Ishikawa (cell line): ENCODE data around the gene SLC25A44.

Source experiments
- CEBPB ChIP-seq: IDR thresholded peaks from 2 replicates; pipeline ENCODE4 v1.6.1; 2012
- CREB1 ChIP-seq: IDR thresholded peaks from 2 replicates; pipeline ENCODE4 v1.6.1; 2012; ENCODE audit warnings: low read depth
- EGR1 ChIP-seq: IDR thresholded peaks from 2 replicates; pipeline ENCODE4 v1.6.1; 2012
- EP300 ChIP-seq: IDR thresholded peaks from 2 replicates; pipeline ENCODE4 v1.6.1; 2012; ENCODE audit warnings: borderline replicate concordance
- FOXM1 ChIP-seq: IDR thresholded peaks from 2 replicates; pipeline ENCODE4 v1.6.1; 2012; ENCODE audit warnings: low read depth, borderline replicate concordance
- MAX ChIP-seq: IDR thresholded peaks from 2 replicates; pipeline ENCODE4 v1.6.1; 2012
- NFIC ChIP-seq: IDR thresholded peaks from 2 replicates; pipeline ENCODE4 v1.6.1; 2012
- RAD21 ChIP-seq: IDR thresholded peaks from 2 replicates; pipeline ENCODE4 v1.6.1; 2012; ENCODE audit warnings: low read depth
- REST ChIP-seq: IDR thresholded peaks from 2 replicates; pipeline ENCODE4 v1.6.1; 2012; ENCODE audit warnings: low read depth, mild to moderate bottlenecking
- TAF1 ChIP-seq: IDR thresholded peaks from 2 replicates; pipeline ENCODE4 v1.6.1; 2012; ENCODE audit warnings: low read depth, mild to moderate bottlenecking
- TCF12 ChIP-seq: IDR thresholded peaks from 2 replicates; pipeline ENCODE4 v1.6.1; 2012; ENCODE audit warnings: low read depth
- TEAD4 ChIP-seq: IDR thresholded peaks from 2 replicates; pipeline ENCODE4 v1.6.1; 2012
- USF1 ChIP-seq: IDR thresholded peaks from 2 replicates; pipeline ENCODE4 v1.6.1; 2012
- YY1 ChIP-seq: IDR thresholded peaks from 2 replicates; pipeline ENCODE4 v1.6.1; 2012; ENCODE audit warnings: low read depth
- ZBTB7A ChIP-seq: IDR thresholded peaks from 2 replicates; pipeline ENCODE4 v1.6.1; 2012; ENCODE audit warnings: low read depth

Gene SLC25A44

DNA sequence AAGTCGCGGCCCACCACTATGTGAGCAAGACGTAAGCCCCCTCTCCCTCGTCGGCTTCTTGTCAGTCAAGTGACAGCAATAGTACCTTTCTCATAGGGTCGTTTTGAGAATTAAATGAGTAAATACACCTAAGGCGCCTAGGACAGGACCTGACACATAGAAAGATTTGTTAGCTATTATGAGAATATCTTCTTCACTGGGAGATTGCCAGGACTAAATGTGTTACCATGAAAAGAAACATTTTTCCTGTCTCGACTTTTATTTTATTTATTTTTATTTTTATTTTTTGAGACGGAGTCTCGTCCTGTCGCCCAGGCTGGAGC is 19.7 kb downstream of the SLC25A44 start:
- no peak for TF ChIP-seq ZBTB7A
- TF ChIP-seq FOXM1: no peak
- no peak for TF ChIP-seq USF1
- TF ChIP-seq TCF12: no peak
- TF ChIP-seq REST: no peak
- no peak for TF ChIP-seq NFIC
- TF ChIP-seq EP300: no peak
- no peak for TF ChIP-seq TEAD4
- TF ChIP-seq MAX: no peak
- TF ChIP-seq CEBPB: no peak
- TF ChIP-seq EGR1: no peak
- TF ChIP-seq RAD21: no peak
- no peak for TF ChIP-seq YY1

- no peak for TF ChIP-seq YY1
- no peak for TF ChIP-seq TCF12
- no peak for TF ChIP-seq TAF1
- TF ChIP-seq MAX: no peak
- TF ChIP-seq ZBTB7A: no peak
- TF ChIP-seq REST: no peak
- TF ChIP-seq CEBPB: no peak
- no peak for TF ChIP-seq TEAD4
- no peak for TF ChIP-seq NFIC
- no peak for TF ChIP-seq FOXM1
These were observed 20.3 kb downstream of the SLC25A44 start for GRCh38 chr1:156214024-156214748.

- TF ChIP-seq FOXM1 (no peak), RAD21 (no peak), YY1 (no peak), TAF1 (no peak), EP300 (no peak), USF1 (no peak), REST (no peak), ZBTB7A (no peak), TCF12 (no peak)
These were observed 24.0 kb downstream of the SLC25A44 start for GRCh38 chr1:156217871-156218270.

DNA sequence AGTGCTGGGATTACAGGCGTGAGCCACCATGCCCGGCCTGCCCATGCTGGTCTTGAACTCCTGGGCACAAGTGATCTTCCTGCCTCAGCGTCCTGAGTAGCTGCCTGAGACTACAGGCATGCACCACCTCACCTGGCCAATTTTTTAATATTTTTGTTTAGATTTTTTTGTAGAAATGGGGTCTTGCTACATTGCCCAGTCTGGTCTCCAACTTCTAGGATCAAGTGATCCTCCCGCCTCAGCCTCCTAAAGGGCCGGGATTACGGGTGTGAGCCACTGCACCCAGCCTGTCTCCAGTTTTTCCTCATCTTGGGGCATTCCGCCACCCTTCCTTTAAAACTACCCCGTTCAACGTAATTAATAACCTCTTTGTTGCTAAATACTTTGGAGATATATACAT is 26.3 kb downstream of the SLC25A44 start:
- TF ChIP-seq EP300 (no peak), EGR1 (no peak), CREB1 (no peak), TCF12 (no peak), RAD21 (no peak), TEAD4 (no peak), ZBTB7A (no peak), FOXM1 (no peak), REST (no peak), MAX (no peak), USF1 (no peak), TAF1 (no peak)
